Embryonic facial prominence (tissue), 1 donor: ENCODE results near the gene EZR.

Experiments used
- DNase-seq: peaks from one replicate; pipeline ENCODE4 v3.0.0-alpha.2; 2016; ENCODE audit errors: extremely low spot score

Gene EZR

GRCh38 chr6:158761746-158762145 is 57.4 kb downstream of the EZR start:
- no peak for DNase-seq

- DNase-seq, result no peak
Measured at GRCh38 chr6:158760618-158761250, 58.4 kb downstream of the EZR start.

DNA sequence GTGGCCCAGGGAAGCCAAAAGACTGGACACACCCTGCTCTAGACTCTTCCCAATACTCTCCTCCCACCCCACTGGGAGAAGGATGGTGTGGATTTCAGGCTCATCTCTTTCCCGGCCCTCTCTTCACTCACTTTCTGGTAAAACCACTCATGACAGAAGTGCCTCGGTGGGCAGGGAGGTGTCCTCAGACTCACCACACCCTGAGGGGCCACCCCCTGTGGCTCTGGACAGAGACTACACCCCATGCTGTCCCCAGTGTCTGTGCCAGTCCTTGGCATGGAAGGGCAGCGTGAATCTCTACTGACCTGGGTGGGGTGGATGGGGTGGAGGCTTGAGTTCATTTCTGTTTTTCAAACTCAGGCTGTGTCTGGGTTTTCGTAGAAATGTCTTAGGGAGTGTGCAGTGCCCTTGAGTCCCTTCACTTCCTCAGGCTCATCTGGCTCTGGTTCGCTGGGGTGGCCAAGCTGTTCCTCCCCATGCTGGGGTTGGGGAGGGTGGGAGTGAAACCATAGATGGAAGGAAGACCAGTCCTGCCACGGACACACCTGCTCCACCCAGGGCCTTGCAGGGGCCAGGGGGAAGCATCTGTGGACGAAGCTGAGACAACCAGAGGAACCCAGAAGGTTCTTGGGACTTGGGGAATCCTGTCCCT is 59.1 kb downstream of the EZR start:
- DNase-seq, result no peak

GRCh38 chr6:158758941-158759479 is 60.2 kb downstream of the EZR start:
- DNase-seq, result no peak

- DNase-seq, result no peak
Measured at GRCh38 chr6:158758451-158758860, 60.7 kb downstream of the EZR start.

GRCh38 chr6:158757753-158758090 is 61.4 kb downstream of the EZR start:
- DNase-seq, result no peak

DNA sequence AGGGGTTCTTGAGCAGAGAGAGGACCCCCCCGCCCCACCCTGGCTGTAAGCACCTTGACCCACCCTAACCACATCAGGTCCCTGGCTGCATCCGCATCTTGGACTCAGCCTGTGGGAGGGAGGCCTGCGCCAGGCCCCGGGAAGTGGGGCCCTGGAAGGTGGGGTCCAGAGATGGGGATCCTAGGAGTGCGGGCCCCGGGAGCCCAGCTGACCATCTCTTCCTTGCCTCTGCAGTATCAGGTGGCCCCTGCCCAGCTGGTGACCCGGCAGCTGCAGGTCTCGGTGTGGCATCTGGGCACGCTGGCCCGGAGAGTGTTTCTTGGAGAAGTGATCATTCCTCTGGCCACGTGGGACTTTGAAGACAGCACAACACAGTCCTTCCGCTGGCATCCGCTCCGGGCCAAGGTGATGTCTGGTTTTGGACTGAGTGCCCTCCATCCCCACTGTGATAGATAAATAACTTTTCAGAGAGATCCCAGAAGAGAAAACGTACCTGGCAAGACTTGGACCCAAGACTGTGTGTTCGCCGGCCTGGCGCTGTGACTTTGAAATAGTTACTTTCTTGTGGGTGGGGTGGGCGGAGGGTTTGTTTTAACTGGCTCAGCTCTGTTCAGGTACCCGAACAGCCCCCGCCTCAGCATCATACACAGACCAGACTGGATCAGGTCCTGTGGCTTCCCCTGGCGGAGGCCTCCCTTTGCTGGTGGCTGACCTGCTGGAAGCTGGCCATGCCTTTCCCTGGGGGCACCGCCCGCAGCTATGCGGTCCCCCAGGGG is 62.0 kb downstream of the EZR start:
- no peak for DNase-seq

DNA sequence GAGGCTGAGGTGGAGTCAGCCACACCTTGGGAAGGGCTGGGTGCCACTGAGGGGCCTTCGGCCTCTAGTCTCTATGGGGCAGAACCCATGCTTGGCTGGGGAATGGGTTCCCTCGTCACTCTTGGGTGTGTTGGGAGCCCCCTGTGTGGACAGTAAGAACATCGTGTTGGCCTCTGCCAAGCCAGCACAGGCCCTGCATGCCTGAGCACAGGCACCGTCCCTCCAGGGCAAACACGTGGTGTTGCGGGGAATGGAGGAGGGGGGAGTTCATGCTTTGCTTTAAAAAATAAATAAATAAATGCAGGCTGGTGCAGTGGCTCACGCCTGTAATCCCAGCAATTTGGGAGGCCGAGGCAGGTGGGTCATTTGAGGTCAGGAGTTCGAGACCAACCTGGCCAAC is 63.0 kb downstream of the EZR start:
- DNase-seq, result no peak

DNA sequence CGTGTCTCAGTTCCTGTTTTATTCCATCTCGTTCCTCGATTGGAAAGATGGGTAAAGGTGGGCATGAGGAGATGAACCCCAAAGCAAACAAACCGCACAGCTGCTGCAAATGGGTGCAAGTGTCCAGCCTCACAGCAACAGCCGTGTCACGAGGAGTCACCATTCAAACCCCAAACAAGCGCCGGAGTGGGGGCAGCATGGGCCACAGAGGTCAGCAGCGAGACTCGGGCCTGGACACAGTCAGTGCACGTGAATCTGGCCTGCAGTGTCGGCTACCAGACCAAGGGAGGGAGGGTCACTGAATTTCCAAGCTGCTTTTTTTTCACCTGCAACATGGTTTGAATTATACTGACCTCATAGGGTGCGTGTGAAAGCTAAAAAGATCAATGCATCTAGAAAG is 63.5 kb downstream of the EZR start:
- DNase-seq, result no peak

DNA sequence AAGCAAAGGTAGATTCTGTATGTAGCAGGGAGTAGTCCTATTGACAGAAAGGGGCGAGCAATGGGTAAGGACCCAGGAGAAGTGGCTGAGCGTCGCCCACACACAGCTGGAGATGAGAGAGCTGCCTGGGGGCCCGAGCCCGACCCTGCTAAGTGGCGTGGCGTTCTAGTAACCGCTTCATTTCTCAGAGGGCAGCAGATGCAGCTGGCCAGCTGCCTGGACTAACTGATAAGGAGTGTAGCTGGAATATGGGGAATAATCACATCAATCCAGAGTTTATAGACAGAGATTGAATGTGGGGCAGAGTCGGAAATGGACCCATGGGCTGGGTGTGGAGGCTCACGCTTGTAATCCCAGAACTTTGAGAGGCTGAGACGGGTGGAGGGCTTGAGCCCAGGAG is 64.4 kb downstream of the EZR start:
- DNase-seq, result no peak

DNA sequence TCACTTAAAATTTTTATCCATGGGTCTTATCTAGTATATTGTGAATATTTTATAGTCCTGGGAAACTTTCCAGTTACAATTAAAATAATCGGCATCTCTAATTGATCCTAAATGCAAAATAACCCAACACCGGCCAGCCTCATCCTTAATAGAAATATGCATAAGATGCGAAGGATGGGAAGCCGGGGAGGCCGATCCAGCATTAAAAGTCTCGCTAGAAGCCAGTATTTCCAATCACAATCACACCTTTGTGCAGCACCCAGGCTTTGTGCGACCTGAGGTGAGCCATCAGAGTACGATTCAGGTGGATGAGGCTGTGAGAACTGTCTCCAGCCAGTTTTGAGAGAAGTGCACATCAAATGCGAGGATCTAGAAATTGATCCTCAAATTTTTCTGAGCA is 65.4 kb downstream of the EZR start:
- DNase-seq, result no peak

DNA sequence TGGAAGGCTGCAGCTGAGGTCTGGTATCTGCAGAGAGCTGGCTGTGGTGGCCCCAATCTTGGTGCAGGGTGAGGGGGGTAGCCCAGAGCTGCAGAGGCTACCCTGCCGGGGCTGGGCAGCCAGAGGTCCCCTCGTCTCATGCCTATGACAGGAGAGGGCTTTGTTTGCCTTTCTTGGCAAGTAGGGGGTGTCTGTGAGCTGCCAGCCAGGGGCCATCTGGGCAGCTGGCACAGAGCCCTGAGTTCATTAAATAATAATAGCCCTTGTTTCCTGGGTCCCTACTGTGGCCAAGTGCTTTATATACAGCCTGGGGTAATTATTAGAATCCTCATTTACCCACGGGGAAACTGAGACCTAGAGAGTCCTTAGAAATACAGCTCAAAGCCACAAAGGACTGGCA is 66.6 kb downstream of the EZR start:
- DNase-seq, result no peak

- no peak for DNase-seq
Measured at GRCh38 chr6:158751921-158752320, 67.2 kb downstream of the EZR start.

GRCh38 chr6:158751224-158751623 is 67.9 kb downstream of the EZR start:
- DNase-seq, result no peak

DNA sequence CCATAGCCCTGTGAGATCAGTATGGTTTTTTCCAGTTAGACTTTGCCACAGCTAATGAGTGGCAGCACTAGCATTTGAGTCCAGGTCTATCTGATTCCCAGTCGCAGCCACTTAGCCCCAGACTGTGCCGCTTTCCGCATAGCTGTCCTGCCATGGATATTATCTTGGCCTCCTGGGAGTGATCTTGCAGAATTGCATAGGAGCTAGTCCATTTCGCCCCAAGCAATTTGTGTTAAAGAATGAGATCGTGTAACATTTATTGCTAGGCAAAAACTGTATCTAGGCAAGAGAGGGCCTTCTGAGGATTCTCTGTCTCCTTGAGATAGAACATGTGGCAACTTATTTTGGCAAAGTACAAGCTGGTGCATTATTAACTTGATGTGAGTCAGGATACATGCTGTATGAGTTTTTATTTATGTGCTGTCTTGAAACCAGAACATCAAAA is 74.2 kb downstream of the EZR start:
- no peak for DNase-seq

GRCh38 chr6:158743033-158743651 is 76.0 kb downstream of the EZR start:
- DNase-seq, result no peak

DNA sequence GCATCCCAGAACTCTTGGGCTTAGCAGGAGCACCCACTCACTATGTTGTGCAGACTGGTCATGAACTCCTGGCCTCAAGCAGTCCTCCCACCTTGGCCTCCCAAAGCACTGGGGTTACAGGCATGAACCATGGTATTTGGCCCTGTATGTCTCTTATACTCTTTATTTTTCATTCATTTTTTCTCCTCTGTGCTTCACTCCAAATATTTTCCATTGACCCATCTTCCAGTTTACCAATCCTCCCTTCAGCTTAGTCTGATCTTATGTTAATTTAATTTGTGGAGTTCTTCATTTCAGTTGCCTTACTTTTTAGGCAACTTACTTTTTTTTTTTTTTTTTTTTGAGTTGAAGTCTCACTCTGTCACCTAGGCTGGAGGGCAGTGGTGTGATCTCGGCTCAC is 79.5 kb downstream of the EZR start:
- no peak for DNase-seq

- no peak for DNase-seq
Measured at GRCh38 chr6:158737710-158738615, 81.2 kb downstream of the EZR start.

DNA sequence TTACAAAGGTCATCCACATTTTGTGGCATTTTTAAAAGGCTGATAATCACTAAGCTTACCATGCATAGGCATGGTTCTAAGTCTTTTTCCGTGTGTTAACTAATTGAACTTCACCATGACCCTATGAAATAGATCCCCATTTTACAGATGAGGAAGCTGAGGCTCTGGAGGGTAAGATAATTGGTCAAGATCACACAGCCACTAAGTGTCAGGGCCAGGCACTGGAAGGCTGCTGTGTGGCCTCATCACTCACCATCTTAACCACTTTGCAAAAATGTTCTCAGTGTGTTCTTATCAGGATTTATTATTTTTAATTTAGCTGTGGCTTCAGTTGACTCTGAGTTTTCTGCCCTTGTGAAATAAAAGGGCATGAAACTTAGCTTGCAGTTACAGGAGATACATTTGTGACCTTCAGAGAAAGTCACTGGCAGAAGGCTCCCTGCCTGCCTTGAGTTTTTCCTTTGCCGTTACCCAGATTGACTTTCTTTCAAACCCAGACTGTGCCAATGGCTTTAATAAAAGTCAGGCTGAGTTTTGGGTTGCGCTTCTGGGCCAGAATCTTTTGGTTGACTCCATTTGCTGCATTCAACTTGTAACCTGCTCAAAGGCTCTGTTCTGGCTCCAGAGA is 82.0 kb downstream of the EZR start:
- no peak for DNase-seq

DNA sequence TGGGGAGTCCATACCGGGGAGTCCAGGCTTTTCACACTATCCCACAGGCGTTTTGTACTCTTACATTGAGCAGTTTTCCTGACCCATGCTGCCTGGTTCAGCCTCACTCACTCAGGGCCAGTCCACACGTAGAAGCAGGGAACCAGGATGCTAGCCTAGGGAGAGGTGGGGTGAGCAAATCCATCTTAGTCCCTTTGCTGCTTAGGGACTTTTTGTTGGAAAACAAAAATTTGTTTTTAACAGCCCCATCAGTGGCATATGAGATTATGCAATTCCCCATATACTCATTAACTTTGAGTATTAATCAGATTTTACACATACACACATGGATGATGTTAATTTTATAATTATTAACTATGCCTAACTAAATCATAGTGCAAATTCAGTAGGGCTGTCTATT is 84.2 kb downstream of the EZR start:
- no peak for DNase-seq

DNA sequence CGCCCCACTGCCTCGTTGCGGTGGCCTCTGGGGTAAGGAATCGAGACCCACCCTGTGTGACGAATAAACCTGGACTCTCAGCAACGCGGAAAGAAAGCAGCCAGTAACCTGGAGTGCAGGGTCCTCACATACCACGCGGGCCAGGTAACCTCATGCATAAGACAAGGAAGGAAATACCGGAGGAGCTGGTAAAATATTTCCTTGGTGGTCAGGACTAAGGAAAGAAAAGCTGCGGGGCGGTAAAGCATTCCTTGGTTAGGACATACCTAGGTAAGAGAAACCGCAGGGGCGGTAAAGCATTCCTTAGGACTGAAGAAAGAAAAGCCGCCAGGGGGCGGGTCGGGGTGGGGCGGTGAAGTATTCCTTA is 88.6 kb downstream of the EZR start:
- no peak for DNase-seq
